ENCODE measurements around the gene GPER1.

The GPER1 gene

DNA sequence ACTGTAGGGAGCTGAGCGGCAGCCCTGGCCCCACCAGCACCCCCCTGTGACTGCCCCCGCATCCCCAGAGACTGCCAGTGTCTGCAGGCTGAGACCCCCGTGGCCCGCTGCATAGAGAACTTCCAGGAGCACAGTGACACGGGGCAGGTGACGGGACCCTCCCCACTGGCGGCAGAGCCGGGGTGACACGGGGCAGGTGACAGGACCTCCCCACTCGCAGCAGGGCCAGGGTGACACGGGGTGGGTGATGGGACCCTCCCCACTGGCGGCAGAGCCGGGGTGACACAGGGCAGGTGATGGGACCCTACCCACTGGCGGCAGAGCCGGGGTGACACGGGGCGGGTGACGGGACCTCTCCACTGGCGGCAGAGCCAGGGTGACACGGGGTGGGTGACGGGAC, 2.3 kb downstream of the GPER1 start:
- no peak for DNase-seq (ENCODE audit: low read depth in 2 of 2)

DNA sequence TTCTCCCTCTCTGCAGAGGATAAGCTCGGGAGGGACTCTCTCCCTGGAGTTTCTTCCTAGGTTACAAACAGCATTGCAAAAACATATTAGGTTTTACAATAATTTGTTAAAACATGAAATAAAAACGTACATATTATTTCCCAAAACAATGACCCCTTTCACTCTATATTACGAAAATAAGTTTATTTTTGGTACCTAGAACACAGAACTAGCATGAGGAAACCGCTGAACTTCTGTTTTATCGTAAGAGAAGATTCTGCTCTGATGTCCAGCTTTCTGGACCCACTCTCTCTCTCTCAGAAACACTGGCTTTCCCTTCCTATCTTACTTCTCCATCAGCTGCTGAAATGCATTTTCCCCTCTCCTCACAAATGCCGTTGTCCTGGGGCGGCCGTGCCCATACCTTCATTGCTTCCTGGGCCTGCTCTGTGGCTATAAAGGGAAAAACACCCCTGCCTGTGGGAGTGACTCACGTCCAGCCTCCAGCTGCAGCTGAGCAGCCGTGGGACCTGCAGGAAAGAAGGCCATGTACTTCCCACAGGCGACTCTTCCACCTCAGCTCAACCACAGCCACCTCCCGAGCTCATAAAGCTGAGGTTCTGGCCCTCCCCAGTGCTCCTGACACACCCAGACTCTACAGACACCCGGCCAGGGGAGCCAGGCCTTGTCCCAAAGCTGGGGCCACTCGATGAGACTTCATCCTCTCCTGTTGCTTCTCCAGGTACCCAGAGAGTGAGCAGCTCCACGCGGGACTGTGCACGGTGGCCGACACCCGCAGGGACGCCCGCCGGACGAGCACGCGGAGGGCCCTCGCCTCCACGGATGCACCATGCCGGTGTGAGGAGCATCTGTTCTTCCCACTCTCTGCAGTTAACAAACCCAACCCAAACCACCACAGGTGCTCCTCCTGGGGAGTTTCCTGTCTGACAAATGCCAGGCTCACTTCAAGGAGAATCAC, 3.1 kb downstream of the GPER1 start:
- DNase-seq (ENCODE audit: low read depth in 2 of 2): no peak

DNA sequence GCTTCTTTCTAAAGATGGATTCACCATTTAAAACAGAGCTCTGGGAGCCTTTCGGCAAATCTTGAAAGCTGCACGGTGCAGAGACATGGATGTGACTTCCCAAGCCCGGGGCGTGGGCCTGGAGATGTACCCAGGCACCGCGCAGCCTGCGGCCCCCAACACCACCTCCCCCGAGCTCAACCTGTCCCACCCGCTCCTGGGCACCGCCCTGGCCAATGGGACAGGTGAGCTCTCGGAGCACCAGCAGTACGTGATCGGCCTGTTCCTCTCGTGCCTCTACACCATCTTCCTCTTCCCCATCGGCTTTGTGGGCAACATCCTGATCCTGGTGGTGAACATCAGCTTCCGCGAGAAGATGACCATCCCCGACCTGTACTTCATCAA, 3.7 kb downstream of the GPER1 start:
- no peak for DNase-seq (ENCODE audit: low read depth in 2 of 2)

DNA sequence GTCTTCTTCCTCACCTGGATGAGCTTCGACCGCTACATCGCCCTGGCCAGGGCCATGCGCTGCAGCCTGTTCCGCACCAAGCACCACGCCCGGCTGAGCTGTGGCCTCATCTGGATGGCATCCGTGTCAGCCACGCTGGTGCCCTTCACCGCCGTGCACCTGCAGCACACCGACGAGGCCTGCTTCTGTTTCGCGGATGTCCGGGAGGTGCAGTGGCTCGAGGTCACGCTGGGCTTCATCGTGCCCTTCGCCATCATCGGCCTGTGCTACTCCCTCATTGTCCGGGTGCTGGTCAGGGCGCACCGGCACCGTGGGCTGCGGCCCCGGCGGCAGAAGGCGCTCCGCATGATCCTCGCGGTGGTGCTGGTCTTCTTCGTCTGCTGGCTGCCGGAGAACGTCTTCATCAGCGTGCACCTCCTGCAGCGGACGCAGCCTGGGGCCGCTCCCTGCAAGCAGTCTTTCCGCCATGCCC, 4.3 kb downstream of the GPER1 start:
- DNase-seq (ENCODE audit: low read depth in 2 of 2): no peak

DNA sequence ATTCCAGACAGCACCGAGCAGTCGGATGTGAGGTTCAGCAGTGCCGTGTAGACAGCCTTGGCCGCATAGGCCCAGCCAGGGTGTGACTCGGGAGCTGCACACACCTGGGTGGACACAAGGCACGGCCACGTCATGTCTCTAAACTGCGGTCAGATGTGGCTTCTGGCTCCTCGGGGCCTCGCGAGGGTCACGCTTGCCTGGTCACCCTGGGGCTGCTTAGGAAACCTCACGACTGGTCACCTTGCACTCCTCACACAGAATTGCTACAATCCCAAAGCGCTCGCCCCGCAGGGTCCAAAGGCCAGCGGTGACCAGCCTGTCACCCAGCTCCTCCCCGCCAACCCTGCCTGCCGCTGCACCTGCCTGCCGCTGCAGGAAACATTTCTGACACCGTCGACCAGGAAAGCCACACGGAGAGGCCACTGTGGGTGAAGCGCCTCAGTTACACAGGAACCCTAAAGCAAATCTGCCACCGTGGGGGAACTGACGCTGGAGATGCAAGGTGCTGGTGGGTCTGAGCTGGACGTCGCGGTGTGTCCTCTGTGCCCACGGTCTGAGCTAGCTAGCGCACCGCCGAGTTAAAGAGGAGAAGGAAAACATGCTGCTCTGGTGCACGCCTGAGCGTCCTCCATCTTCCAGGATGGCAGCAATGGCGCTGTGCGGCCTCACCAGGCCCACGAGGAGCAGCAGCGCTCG, 5.0 kb downstream of the GPER1 start:
- DNase-seq (ENCODE audit: low read depth in 2 of 2): no peak

DNA sequence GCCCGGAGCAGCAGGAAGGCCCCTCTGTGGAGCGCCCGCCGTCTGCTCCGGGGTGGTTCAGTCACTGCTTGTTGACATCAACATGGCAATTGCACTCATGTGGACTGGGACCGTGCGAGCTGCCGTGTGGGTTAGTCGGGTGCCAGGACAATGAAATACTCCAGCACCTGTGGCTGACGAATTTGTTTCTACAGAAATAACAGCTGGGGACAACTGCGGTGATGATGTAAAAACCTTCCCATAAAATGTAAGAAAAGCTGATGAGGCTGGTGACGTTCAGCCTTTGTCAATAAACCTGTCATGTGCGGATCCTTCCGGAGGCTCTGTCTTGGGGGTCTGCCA, 5.6 kb downstream of the GPER1 start:
- no peak for DNase-seq (ENCODE audit: low read depth in 2 of 2)

DNA sequence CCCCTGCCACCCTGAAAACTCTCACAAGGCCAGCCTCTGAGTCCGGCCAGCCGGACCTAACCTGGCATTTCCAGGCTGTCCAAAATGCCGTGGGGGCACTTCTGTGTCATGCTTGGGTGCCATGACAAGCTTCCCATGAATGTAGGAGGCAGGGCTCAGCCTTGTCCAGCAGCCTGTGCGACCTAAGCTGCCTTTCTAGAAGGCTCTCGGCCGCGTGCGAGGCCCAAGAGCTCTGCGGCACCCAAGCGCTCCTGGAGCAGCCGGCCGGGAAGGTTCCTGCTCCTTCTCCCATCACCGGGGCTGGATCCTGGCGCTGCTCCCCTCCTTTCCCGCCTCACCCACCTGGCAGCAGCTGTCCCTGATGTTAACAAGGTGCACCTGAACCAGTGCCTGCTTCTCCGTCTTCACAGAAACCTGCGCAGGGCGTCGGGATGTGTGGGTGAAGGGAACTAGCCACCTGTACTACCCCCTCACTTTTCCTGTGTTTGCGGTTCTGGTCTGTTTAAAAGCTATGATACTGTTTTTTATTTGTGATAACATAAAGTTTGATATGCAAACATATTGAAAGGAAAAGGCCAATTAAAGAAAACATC, 6.1 kb downstream of the GPER1 start:
- no peak for DNase-seq (ENCODE audit: low read depth in 2 of 2)

DNA sequence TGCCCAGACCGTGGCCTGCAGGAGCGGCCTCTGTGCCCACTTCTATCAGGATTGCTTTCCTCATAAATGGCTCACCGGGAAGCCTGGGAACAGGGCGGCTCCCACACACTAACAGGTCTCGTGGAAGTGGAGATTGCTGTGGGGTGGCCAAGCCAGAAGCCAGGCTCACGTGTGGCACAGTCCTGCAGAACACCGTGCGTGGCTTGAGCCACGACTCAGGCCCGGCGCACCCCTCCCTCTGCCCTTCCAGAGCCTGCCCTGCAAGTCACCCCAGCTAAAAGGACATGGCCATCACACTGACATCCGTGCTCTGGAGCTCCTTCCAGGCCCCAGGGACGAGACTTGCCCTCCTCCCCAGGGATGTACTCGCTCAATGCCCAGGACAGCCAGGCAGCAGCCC, 7.0 kb downstream of the GPER1 start:
- no peak for DNase-seq (ENCODE audit: low read depth in 2 of 2)

DNA sequence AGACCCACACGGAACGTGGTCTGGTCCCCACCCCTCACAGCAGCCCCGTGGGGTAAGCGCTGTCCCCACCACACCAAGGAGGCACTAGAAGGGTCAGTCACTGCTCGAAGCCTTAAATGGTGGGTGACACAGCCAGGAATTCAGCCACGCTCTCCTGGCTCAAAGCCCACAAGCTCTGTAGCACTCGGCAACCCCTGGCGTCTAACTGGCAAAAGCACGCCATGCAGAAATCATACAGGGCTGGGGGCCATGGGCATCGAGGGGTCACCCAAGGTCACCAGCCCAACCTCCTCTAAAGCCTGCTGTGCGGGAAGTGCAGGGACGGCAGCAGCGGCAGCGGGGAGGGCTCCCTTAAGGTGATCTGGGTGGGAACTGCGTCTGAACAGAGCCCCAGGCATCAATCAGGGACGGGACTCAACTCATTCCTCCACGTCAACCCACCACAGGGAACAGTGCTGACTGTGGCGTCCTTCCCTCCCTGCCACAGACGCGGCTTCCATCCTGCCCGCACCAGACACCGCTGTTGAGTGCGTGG, 7.8 kb downstream of the GPER1 start:
- no peak for DNase-seq (ENCODE audit: low read depth in 2 of 2)

DNA sequence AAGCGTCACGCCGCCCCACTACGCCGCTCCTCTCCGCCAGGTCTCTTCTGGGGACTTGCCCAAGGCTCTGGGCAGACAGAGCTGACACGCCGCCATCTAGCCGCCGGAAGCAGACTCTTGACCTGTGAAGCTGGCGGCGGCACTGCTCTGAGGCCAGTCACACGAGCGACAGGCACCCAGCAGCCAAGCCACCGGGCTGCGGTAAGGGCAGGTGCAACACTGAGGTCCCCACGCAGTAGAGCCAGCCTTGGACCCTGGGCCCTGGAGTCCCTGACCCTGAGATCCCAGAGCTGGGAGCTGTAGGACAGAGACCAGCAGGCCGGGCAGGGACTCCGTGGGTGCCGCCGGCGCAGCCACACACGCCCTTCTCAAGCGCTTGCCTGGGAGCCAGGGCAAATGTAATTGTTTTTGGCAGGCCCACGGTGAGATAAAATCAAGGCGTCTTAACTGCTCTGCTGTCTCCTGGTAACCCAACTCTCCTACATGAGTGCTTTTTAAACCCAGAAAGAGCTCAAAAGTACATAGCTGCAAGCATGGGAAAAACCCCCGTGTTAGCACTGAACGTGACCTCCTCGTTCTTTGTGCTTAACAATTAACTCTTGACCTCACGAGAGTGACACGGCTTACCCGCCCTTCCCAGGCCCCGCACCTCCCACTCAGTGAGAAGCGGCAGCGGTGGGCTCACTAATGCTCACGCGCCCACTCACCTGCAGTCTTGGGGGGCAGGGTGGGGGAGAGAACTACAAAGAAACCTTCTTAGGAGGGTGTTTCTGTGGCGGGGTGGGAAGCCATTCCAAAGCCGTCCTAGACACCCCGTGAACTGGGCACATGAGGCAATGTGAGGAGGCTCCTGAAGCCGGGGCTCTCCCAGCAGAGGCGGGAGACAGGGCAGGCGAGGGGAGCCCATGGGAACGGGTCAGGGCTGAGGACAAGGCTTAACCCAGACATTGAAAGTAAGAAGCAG, 8.5 kb downstream of the GPER1 start:
- no peak for DNase-seq (ENCODE audit: low read depth in 2 of 2)

DNA sequence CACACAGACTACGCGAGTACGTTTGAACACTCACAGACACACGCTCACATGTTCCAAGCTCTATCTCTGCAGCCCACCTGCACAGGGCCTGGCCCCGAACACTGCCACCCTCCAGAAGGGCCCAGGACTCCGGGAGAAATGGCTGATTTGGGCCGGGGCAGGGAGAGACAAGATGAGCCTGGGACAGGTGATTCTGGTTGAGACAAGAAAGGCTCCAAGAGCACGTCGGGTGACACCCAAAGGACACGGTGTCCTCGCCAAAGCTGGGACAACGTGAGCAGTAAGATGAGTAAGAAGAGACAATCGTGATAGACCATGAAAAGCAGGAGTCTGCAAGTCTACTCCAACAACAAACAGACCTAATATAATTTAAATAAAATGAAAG, 9.2 kb downstream of the GPER1 start:
- no peak for DNase-seq (ENCODE audit: low read depth in 2 of 2)

DNA sequence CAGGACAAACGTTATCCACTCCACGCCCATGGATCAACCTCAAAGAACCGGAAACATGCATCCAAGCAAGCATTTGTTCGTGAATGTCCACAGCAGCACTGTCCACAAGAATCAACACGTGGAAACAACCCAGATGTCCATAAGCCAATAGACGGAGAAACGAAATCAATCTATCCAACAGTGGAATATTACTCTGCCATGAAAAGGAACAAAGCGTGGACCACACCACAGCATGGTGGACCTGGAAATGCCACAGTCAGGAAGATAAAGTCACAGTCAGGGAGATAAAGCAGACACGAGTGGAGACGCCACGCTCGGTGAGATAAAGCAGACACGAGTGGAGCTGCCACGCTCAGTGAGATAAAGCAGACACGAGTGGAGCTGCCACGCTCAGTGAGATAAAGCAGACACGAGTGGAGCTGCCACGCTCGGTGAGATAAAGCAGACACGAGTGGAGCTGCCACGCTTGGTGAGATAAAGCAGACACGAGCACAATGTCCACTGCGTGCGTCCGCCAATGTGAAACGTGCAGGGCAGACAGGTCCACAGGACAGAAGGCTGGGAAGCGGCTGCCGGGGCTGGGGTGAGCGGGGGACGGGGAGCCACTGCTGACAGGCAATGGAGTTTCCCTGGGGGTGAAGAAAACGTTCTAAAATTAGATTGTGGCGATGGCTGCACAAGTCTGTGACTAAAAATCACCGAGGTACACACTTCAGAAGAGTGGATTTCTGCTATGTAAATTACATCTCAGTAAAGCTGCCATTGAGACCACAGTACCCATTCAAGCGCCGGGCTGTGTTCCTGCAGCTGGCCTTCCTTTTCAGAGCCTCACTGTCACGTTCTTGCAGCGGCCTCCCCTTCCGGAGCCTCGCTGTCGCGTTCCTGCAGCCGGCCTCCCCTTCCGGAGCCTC, 10.6 kb downstream of the GPER1 start:
- no peak for DNase-seq (ENCODE audit: low read depth in 2 of 2)

DNA sequence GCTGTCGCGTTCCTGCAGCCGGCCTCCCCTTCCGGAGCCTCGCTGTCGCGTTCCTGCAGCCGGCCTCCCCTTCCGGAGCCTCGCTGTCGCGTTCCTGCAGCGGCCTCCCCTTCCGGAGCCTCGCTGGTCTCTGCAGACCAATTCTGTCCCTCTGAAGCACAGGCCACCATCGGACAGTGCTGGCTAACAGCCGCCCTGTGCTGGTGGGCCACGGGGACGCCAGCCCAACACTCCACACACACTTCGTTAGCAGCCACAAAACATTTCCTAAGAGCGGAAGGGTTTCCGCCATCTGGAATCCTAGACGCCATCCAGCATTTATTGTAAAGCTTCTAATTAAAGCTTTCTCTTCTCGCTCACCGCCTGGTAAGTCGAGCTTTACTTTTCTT, 11.2 kb downstream of the GPER1 start:
- DNase-seq (ENCODE audit: low read depth in 2 of 2): no peak

DNA sequence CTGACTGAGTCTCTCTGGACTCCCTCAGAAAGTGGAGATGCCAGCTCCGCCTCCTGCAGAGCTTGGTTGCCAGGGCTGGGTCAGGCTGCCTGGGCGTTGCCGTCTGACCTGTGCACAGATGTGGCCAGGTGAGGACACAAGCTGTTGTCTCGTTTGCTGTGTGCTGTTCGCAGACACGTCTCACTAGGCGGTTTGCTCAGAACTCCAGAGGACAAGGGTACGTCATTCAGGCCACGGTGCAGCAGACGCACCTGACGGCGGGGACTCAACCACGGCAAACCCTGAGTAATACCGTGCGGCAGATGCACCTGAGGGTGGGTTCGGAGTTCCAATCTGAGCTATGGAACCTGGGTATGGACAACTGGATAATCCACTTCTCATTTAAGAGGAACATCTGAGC, 11.7 kb downstream of the GPER1 start:
- no peak for DNase-seq (ENCODE audit: low read depth in 2 of 2)

DNA sequence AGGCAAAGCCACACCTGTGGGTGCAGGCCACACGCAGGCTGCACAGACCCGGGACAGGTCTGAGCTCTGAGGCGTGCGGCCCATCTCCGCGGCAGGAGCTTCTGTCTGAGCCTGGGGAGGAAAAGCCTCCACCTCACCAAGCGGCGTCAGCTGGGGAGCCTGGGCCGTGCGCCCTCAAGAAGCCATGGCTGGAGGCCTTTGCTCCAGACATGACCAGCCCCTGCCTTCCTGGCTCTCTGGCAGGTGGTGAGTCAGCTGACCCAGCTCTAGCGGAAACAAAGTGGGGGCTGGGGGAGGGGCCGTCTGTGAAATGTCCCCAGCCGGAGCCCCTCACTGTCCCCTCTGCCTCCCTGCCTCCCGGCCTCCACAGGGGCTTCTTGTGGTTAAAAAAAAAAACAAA, 12.5 kb downstream of the GPER1 start:
- DNase-seq (ENCODE audit: low read depth in 2 of 2): no peak

DNA sequence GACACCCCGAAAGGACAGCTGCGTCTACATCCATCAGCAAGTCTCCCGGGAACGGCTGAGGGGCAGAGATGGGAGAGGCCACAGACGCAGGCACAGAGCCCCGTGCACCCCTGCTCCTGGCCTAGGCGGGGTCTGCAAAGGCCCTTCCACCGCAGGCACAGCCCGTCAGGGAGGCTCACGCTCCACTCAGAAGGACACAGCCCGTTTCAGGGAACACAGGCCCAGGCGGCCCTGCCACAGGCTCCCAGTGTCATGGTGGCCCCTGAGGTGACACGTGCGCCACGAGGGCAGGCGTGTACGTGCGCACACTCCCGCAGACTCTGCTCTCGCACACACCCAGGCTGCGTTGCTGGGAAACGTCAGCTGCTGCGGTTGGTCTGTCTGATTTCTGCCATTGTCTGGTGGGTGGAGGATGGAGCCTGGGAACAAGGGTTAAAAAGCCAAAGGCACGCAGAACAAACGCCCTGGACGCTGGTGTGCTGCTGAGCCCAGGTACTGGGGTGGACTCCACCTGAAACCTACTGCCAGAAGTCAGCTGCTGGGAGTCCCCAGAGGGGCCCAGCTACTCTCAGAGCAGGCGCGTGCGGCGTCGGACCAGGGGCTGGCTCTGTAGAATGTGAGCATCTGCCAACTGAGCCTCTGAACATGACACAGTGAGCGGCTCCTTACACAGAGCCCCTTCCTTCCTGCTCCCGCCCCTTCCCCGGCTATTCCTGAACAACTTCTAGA, 13.1 kb downstream of the GPER1 start:
- DNase-seq (ENCODE audit: low read depth in 2 of 2): no peak

DNA sequence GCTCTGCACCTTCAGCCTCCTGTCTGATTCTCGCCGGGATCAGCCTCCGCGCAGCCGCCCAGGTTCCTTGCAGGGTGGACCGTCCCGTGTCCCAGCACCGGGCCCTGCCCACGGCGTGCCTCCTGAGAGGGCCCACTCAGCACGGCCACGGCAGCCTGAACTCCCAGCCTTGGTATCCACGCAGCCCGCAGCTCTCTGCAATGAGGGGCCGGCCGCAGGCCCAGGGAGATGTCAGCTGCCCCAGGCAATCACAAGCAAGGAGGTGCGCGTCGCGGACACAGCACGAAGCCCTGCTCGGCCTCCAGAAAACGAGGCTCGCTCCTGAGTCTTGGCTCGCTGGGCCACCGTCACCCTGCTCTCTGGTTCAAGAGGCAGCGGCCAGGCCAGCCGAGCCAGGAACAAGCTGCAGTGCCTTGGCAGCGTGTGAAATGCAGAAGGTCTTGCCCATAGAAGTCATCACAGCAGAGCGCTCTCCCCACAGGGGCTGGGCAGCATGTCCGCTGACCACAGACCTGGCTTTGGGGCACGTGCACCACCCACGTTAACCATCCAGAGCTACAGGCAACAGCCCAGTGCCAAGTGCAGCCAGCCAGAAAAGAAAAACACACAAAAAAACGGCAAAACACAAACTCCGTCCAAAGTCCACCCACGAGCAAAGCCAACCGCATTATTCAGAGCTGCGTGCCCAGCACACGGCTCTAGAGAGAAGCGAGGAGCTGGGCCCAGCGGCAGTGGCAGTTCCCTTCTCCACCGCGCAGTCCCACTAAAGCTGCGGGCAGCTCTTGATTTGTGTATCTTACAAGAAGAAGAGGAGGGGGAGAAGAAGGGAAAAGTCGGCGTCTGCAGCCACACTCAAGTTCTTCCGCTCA, 13.9 kb downstream of the GPER1 start:
- no peak for DNase-seq (ENCODE audit: low read depth in 2 of 2)

DNA sequence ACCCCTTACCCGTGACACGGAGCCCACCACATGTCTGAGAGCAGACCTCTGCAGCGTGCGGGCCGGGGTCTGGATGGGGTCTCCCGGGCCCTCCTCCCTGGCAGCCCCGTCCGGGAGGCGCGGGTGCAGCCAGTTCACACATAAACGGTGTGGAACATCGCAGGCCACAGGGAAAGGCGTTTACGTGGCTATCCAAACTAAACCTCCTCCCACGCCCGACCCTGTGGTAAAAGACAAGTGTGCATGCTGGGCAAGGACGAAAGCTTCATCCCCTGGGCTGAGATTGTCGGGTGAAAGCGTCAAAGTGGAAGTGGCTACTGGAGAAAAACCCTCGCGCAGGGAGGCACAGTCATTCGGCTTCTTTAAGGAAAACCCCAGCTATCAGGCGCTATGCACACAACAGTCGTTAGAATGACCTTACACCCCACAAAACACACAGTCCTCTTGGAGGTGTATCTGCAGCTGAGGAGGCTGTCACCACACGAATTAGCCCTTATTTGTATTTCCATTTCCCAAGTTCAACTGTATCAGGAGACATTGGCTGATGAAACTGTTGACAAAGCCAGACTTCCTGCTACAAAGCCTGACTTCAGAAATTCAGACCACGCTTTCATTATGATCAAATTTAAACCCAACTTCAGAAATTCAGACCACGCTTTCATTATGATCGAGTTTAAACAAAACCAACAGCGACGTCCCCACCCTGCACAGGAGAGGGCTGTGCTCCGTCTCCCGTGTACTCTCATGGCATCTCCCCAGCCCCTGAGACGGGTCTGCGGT, 15.3 kb downstream of the GPER1 start:
- peak; percentile 28 to 35 for DNase-seq (ENCODE audit: low read depth in 2 of 2)
